Small intestine (tissue), 7 donors: ENCODE data around the gene AKT1S1. TPM values are rescaled to one million over a fixed set of nuclear protein-coding genes. Genes with fewer than 3 reads are reported as not detected.
A peak's percentile ranks its signal among the peaks of the same experiment; 100 is the strongest.

ENCODE experiments used
- DNase-seq, 2 donors: peaks; one replicate each; pipeline versions ENCODE4 v3.0.0 to v3.0.0-alpha.2; 2013
- FAIRE-seq: peaks from 2 replicates; lab custom pipeline; 2012; peaks lifted over from hg19 to GRCh38; lab: Jason Lieb, UNC
- H3K27ac ChIP-seq, 3 donors: one replicate each; pipeline ENCODE4 v1.5.1; 2013; ENCODE audit warnings: low read length in 2 of 3, mild to moderate bottlenecking in 2 of 3, control low read depth in 1 of 3, inconsistent platforms in 1 of 3, low read depth in 1 of 3, moderate library complexity in 1 of 3
- H3K27me3 ChIP-seq, 3 donors: one replicate each; pipeline ENCODE4 v1.6.1; 2013; ENCODE audit warnings: low read length in 3 of 3, inconsistent platforms in 1 of 3; ENCODE audit not compliant: control insufficient read depth in 3 of 3, insufficient read depth in 3 of 3
- H3K36me3 ChIP-seq, 3 donors: one replicate each; pipeline ENCODE4 v1.6.1; 2013; ENCODE audit warnings: low read length in 3 of 3, inconsistent platforms in 1 of 3, low read depth in 1 of 3, mild to moderate bottlenecking in 1 of 3, moderate library complexity in 1 of 3; ENCODE audit not compliant: control insufficient read depth in 3 of 3, insufficient read depth in 2 of 3
- H3K4me1 ChIP-seq, 3 donors: one replicate each; pipeline ENCODE4 v1.6.1; 2013; ENCODE audit warnings: low read length in 2 of 3, inconsistent platforms in 1 of 3, low read depth in 1 of 3, mild to moderate bottlenecking in 1 of 3, moderate library complexity in 1 of 3; ENCODE audit not compliant: control insufficient read depth in 3 of 3, insufficient read depth in 2 of 3
- H3K4me3 ChIP-seq, 3 donors: one replicate each; pipeline ENCODE4 v1.5.1; 2013; ENCODE audit warnings: low read length in 3 of 3, control low read depth in 1 of 3, inconsistent platforms in 1 of 3, low read depth in 1 of 3, mild to moderate bottlenecking in 1 of 3, moderate library complexity in 1 of 3
- H3K9me3 ChIP-seq, 2 donors: one replicate each; pipeline ENCODE4 v1.6.1; 2013; ENCODE audit warnings: low read depth in 1 of 2, low read length in 1 of 2; ENCODE audit not compliant: control insufficient read depth in 2 of 2, insufficient read depth in 1 of 2
- WGBS, 3 donors: extraction: QIAGEN DNeasy Blood & Tissue Kit; methylation state at CpG; one replicate each; pipeline ENCODE4 v1.1.7; 2013; 5-methylcytosine and 5-hydroxymethylcytosine counted together
- polyA plus RNA-seq, 4 donors: library from polyadenylated mRNA; stranded (reverse) in 3 of 4; unstranded in 1 of 4; fragments of 200-250 nt in 3 of 4; fragments of 120-200 nt in 1 of 4; gene quantifications; one replicate each; pipeline versions ENCODE4 v1.2.1 to v1.2.3, GENCODE V29; 2013
- donor health status: healthy with polysubstance abuse.
- donor health status: control.
- donor health status: control.
- donor health status: Bipolar disorder and iron deficiency.
- donor health status: healthy.

AKT1S1 gene
- polyA plus RNA-seq, 4 donors: 30.6 to 54.9 (median 37.5) TPM

GRCh38 chr19:49851456-49852259 is 25.5 kb downstream of the AKT1S1 start:
- Histone ChIP-seq H3K4me1 (peaks cover 0 to 27% (median 0%) of the 10 kb centered on the region in 3 donors), H3K4me3 (peak overlapping the region; percentile 57 to 92 (median 91)), H3K27me3 (no peaks in the 10 kb centered on the region), H3K9me3 (peaks cover 0 to 18% of the 10 kb centered on the region in 2 donors), H3K27ac (peak overlapping the region; percentile 15 to 98 (median 93)), H3K36me3 (peaks cover 0 to 33% (median 6%) of the 10 kb centered on the region in 3 donors)
- WGBS, 3 donors: 1 to 2% (median 2%) methylated on average over 63 to 78 of the region's 78 CpGs
- peak; percentile 24 to 46 for DNase-seq
- no peak for FAIRE-seq

DNA sequence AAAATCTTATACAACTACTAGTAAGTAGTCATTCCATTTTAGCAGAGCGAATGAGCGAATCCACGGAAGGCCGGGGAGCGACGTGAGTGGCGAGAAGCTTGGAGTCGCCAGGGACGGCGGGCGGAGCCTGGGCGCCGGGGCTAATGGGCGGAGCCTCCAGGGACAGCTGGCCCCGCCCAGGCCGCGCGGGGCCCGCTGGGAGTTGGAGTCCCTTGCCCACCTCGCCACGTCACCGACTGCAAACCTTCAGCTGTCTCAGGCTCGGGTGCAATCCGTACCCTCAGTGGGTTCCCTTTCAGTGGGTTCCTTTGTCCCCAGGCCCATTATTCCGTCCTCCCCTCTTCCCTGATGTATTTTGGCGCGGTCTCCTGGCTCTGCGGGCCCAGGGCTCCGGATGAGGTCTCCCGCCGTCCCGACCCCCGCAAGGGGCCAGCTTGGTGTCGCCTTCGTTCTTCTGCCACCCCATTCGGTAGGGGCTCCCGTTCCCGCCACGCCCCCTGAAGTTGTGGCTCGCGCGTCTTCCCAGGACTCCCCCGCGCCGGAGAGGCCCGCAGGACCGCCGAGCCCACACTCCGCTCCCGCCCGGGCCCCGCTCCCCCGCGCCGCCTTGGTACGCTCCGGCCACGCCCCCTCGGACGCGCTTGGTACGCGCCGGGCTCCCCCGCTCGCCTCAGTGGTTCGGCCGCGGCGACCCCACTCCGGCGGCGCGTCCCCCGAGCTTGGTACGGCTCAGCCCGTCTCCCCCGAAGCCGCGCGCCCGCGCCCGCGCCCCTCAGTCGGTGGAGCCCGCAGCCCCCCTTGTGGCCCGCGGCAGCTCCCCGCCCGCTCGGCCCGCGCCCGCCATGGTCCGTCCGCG is 26.4 kb downstream of the AKT1S1 start, which contains the start of gene PTOV1:
Gene PTOV1, plus strand, starts transcription at position 673 of the 856 bp plus-strand sequence.
- no peaks in the 10 kb centered on the region for H3K27me3 ChIP-seq
- peak; percentile 93 to 95 for DNase-seq
- WGBS, 3 donors: 1 to 3% (median 3%) methylated on average over 49 to 98 of the region's 98 CpGs
- peaks cover 0 to 26% (median 6%) of the 10 kb centered on the region in 3 donors for H3K36me3 ChIP-seq
- peaks cover 0 to 27% (median 0%) of the 10 kb centered on the region in 3 donors for H3K4me1 ChIP-seq
- peak within 1 kb of the TSS; percentile 91 to 92 (median 92) for H3K4me3 ChIP-seq
- no peak for FAIRE-seq
- H3K27ac ChIP-seq: peak within 1 kb of the TSS; percentile 93 to 100 (median 98)
- peaks cover 0 to 18% of the 10 kb centered on the region in 2 donors for H3K9me3 ChIP-seq

- WGBS, 3 donors: 49 to 63% (median 58%) methylated on average over 12 of the region's 12 CpGs
- DNase-seq (no peak), FAIRE-seq (no peak)
- Histone ChIP-seq H3K36me3 (peaks cover 0 to 21% (median 2%) of the 10 kb centered on the region in 3 donors), H3K27me3 (no peaks in the 10 kb centered on the region), H3K4me1 (peaks cover 0 to 27% (median 0%) of the 10 kb centered on the region in 3 donors), H3K9me3 (peaks cover 0 to 18% of the 10 kb centered on the region in 2 donors), H3K27ac (peak overlapping the region in 2 of 3 donors; percentile 32 to 100), H3K4me3 (peak overlapping the region; percentile 91 to 92 (median 92))
Measured at GRCh38 chr19:49850221-49850486, 27.0 kb downstream of the AKT1S1 start.

DNA sequence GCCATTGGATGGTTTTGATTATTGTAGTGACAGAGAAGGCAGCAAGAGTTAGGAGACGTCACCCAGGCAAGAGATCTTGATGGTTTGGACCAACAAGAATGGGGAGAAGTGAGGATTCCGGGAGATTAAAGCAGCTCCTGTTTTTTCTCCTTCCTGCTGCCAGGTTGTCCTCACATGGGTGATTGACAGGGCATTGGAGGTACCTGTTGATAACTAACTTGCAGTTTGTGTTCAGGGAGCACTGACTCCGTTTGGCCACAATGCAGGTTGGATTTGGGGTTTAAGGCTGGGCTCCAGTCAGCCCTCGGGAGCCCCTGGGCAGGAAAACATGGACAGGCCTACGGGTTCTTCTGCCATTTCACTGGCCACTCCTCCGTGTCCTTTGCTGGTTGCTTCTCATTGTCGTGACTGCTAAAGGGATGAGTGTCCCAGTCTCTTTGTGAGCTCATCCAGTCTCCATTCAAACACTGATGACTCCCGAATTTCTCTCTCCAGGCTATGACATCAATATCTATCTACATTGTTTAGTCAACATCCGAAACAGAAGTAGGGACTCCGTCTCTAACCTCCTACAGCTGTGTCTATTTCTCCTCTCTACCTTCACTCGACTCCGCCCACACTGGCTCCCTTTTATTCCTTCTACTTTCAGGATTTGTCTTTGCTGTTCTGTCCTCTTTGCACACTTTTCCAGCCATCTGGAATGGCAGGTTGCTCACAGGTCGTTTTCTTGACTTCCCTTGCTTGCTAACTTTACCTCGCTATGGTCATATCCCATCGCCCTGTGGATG is 27.5 kb downstream of the AKT1S1 start:
- no peak for FAIRE-seq
- H3K27ac ChIP-seq: peak overlapping the region in 2 of 3 donors; percentile 32 to 100

GRCh38 chr19:49848938-49849337 is 28.2 kb downstream of the AKT1S1 start:
- no peaks in the 10 kb centered on the region for H3K27me3 ChIP-seq
- 61 to 83% (median 78%) methylated on average over 3 of the region's 3 CpGs for WGBS, 3 donors
- FAIRE-seq (no peak), DNase-seq (no peak)
- H3K9me3 ChIP-seq: peaks cover 0 to 18% of the 10 kb centered on the region in 2 donors
- no peak overlapping the region for H3K27ac ChIP-seq
- peaks cover 0 to 8% (median 0%) of the 10 kb centered on the region in 3 donors for H3K36me3 ChIP-seq
- no peak overlapping the region for H3K4me3 ChIP-seq
- H3K4me1 ChIP-seq: peaks cover 0 to 20% (median 0%) of the 10 kb centered on the region in 3 donors

More for the DNA sequence above, 27.5 kb downstream of the AKT1S1 start:
- WGBS, 3 donors: 82 to 90% (median 89%) methylated on average over 15 of the region's 15 CpGs
- DNase-seq: no peak
- Histone ChIP-seq H3K9me3 (peaks cover 0 to 18% of the 10 kb centered on the region in 2 donors), H3K36me3 (peaks cover 0 to 15% (median 0%) of the 10 kb centered on the region in 3 donors), H3K4me1 (peaks cover 0 to 27% (median 0%) of the 10 kb centered on the region in 3 donors), H3K27me3 (no peaks in the 10 kb centered on the region), H3K4me3 (peak overlapping the region in 1 of 3 donors; percentile 92)

DNA sequence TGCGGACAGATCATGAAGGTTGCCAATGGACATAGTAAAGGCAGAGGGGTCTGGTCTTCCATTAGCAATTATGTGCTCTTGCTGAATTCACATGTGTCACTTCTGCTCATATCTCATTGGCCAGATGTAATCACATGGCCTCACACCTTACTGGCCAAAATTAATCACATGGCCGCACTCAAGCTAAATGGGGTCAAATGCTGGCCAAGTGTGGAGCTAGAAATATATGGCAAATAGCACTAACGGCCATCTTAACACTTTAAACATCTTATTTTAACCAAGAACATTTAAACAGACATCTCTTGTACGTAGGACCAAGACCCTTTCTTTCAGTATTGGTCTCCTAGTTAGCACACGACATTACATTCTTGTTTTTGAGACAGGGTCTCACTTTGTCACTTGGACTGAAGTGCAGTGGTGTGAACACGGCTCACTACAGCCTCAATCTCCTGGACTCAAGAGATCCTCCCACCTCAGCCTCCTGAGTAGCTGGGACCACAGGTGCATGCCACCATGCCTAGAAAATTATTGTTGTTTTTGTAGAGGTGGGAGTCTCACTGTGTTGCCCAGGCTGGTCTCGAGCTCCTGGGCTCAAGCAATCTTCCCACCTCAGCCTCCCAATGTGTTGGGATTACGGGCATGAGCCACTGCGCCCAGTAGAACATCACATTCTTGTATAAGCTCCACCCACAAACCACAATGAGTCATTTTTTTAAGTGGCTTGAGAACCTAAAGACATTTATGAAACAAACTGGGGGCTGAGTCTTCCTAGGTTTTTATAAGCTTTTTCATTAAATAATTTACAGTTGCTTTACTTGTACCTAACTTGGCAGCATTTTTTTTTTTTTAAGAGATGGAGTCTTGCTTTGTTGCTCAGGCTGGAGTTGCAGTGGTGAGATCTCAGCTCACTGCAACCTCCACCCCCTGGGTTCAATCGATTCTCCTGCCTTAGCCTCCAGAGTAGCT is 29.1 kb downstream of the AKT1S1 start:
- FAIRE-seq (no peak), DNase-seq (peak in 1 of 2 donors; percentile 25)
- Histone ChIP-seq H3K36me3 (peaks cover 0 to 5% (median 0%) of the 10 kb centered on the region in 3 donors), H3K27me3 (no peaks in the 10 kb centered on the region), H3K4me1 (peaks cover 0 to 15% (median 0%) of the 10 kb centered on the region in 3 donors), H3K9me3 (peaks cover 0 to 18% of the 10 kb centered on the region in 2 donors), H3K4me3 (no peak overlapping the region), H3K27ac (no peak overlapping the region)
- 76 to 87% (median 84%) methylated on average over 10 of the region's 10 CpGs for WGBS, 3 donors

DNA sequence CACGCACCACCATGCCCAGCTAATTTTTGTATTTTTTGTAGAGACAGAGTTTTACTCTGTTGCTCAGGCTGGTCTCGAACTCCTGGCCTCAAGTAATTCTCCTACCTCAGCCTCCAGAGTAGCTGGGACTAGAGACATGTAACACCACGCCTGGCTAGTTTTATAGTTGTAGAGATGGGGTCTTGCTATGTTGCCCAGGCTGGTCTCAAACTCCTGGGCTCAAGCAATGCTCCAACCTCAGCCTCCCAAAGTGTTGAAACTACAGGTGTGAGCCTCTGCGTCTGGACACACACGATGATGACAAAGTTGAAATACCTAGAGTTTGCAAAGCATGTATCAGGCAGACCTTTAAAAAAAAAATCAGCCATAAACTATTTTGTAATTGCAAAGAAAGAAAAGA is 30.7 kb downstream of the AKT1S1 start:
- H3K27me3 ChIP-seq: no peaks in the 10 kb centered on the region
- no peak for DNase-seq
- no peak for FAIRE-seq
- peaks cover 0 to 4% (median 0%) of the 10 kb centered on the region in 3 donors for H3K4me1 ChIP-seq
- no peak overlapping the region for H3K4me3 ChIP-seq
- WGBS, 3 donors: 72 to 82% (median 77%) methylated on average over 5 of the region's 5 CpGs
- H3K9me3 ChIP-seq: peaks cover 0 to 18% of the 10 kb centered on the region in 2 donors
- H3K36me3 ChIP-seq: peaks cover 0 to 7% (median 0%) of the 10 kb centered on the region in 3 donors
- H3K27ac ChIP-seq: no peak overlapping the region
